RWPE2 (cell line): ENCODE measurements around the gene SIX5.
A peak's percentile ranks its signal among the peaks of the same experiment; 100 is the strongest.

Experiments used
- ATAC-seq: fragments of 200-7000 bp; cut with Tn5 transposase; 3 replicates; pipeline ENCODE4 v1.9.1; 2021; ENCODE audit warnings: low read depth
- DNase-seq: peaks from one replicate; pipeline ENCODE4 v3.0.0-alpha.2; 2020; ENCODE audit warnings: low spot score
- H3K27ac ChIP-seq: fragments of 450-650 bp; 2 replicates; pipeline ENCODE4 v1.5.1; 2017; ENCODE audit warnings: mild to moderate bottlenecking; ENCODE audit not compliant: poor library complexity, severe bottlenecking
- H3K27me3 ChIP-seq: fragments of 250-450 bp; sonication (Bioruptor Pico); 2 replicates; pipeline ENCODE4 v1.5.1; 2021; ENCODE audit warnings: mild to moderate bottlenecking, moderate library complexity; ENCODE audit not compliant: insufficient read depth, poor library complexity, severe bottlenecking
- H3K36me3 ChIP-seq: fragments of 250-450 bp; sonication (Bioruptor Pico); 2 replicates; pipeline ENCODE4 v1.5.1; 2020; ENCODE audit warnings: low read depth, mild to moderate bottlenecking, moderate library complexity
- H3K4me1 ChIP-seq: fragments of 250-450 bp; sonication (Bioruptor Pico); 2 replicates; pipeline ENCODE4 v1.5.1; 2021; ENCODE audit warnings: mild to moderate bottlenecking, moderate library complexity; ENCODE audit not compliant: insufficient read depth, poor library complexity, severe bottlenecking
- H3K4me3 ChIP-seq: fragments of 250-450 bp; sonication (Bioruptor Pico); 2 replicates; pipeline ENCODE4 v1.5.1; 2021; ENCODE audit warnings: mild to moderate bottlenecking, moderate library complexity; ENCODE audit not compliant: severe bottlenecking
- H3K9me3 ChIP-seq: fragments of 250-450 bp; sonication (Bioruptor Pico); 2 replicates; pipeline ENCODE4 v1.5.1; 2021; ENCODE audit warnings: mild to moderate bottlenecking, moderate library complexity; ENCODE audit not compliant: severe bottlenecking
- TF ChIP-seq, protein P1 (sequence below): fragments of 450-650 bp; IDR thresholded peaks from one replicate; pipeline ENCODE4 v1.5.1; 2017; ENCODE audit warnings: mild to moderate bottlenecking, moderate library complexity; ENCODE audit not compliant: poor library complexity, severe bottlenecking

Gene SIX5

GRCh38 chr19:45809643-45810159 is 40.6 kb upstream of the SIX5 start:
- DNase-seq (no peak), ATAC-seq (peak; percentile 49)
- Histone ChIP-seq H3K27me3 (no peaks in the 10 kb centered on the region), H3K27ac (peak overlapping the region; percentile 70), H3K9me3 (no peaks in the 10 kb centered on the region), H3K36me3 (no peaks in the 10 kb centered on the region), H3K4me3 (no peak overlapping the region), H3K4me1 (peaks cover 20% of the 10 kb centered on the region)
- TF ChIP-seq, protein P1, sequence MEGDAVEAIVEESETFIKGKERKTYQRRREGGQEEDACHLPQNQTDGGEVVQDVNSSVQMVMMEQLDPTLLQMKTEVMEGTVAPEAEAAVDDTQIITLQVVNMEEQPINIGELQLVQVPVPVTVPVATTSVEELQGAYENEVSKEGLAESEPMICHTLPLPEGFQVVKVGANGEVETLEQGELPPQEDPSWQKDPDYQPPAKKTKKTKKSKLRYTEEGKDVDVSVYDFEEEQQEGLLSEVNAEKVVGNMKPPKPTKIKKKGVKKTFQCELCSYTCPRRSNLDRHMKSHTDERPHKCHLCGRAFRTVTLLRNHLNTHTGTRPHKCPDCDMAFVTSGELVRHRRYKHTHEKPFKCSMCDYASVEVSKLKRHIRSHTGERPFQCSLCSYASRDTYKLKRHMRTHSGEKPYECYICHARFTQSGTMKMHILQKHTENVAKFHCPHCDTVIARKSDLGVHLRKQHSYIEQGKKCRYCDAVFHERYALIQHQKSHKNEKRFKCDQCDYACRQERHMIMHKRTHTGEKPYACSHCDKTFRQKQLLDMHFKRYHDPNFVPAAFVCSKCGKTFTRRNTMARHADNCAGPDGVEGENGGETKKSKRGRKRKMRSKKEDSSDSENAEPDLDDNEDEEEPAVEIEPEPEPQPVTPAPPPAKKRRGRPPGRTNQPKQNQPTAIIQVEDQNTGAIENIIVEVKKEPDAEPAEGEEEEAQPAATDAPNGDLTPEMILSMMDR, result no peak

GRCh38 chr19:45805719-45806118 is 36.7 kb upstream of the SIX5 start:
- Histone ChIP-seq H3K36me3 (no peaks in the 10 kb centered on the region), H3K27me3 (no peaks in the 10 kb centered on the region), H3K4me1 (peaks cover 14% of the 10 kb centered on the region), H3K9me3 (no peaks in the 10 kb centered on the region), H3K4me3 (no peak overlapping the region), H3K27ac (no peak overlapping the region)
- TF ChIP-seq, protein P1, result no peak
- ATAC-seq (no peak), DNase-seq (no peak)

DNA sequence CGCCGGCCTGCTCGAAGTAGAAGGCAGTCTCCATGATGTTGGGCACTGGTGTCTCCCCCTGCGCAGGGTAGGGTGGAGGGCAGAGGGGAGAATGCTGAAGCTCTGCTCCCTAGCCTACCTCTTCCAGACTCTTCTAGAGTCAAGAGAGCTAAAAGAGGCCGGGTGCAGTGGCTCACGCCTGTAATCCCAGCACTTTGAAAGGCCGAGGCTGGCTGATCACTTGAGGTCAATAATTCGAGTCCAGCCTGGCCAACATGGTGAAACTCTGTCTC is 35.8 kb upstream of the SIX5 start:
- no peaks in the 10 kb centered on the region for H3K27me3 ChIP-seq
- no peak overlapping the region for H3K4me3 ChIP-seq
- no peaks in the 10 kb centered on the region for H3K36me3 ChIP-seq
- DNase-seq (no peak), ATAC-seq (no peak)
- H3K4me1 ChIP-seq, result peaks cover 7% of the 10 kb centered on the region
- H3K9me3 ChIP-seq, result no peaks in the 10 kb centered on the region
- no peak overlapping the region for H3K27ac ChIP-seq
- TF ChIP-seq, protein P1, result no peak

DNA sequence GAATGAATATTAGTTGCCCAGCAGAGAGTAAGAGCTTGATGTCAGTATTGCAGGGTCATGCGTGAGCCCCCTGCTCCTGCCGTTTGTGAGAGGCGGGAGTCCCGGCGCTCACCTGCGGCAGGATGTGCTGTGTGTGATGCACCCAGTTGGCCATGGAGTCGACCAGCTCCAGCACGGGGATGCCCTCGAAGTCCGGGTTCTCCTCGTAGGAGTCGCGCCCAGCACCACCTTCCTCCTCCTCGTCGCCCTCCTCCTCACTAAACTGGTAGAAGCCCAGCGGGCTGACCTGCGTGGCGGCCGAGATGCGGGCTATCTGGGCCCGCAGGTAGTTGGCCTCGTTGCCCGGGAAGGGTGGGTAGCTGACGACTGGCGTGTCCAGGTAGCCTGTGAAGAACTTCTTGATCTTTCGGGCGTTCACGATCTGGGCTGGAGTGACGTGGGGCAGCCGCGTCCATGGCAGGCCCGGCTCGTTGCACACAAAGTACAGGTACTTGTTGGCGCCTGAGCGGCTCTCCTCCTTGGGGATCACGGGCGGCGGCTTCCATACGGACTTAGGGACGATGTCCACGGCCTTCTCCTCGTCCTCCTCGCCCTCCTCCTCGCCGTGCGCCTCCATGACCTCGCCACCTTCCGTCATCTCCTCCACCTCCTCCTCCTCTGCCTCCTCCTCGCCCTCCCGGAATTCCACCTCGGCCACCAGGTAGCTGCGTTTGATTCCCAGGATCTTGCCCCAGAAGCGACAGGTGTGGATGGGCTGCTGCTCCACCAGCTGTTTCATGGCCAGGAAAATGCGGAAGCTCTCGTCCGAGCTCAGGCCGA is 35.3 kb upstream of the SIX5 start:
- peaks cover 1% of the 10 kb centered on the region for H3K4me1 ChIP-seq
- ATAC-seq, result no peak
- no peak for DNase-seq
- H3K36me3 ChIP-seq, result no peaks in the 10 kb centered on the region
- H3K9me3 ChIP-seq, result no peaks in the 10 kb centered on the region
- H3K27me3 ChIP-seq, result no peaks in the 10 kb centered on the region
- TF ChIP-seq, protein P1, result no peak
- H3K4me3 ChIP-seq, result no peak overlapping the region
- H3K27ac ChIP-seq, result no peak overlapping the region

DNA sequence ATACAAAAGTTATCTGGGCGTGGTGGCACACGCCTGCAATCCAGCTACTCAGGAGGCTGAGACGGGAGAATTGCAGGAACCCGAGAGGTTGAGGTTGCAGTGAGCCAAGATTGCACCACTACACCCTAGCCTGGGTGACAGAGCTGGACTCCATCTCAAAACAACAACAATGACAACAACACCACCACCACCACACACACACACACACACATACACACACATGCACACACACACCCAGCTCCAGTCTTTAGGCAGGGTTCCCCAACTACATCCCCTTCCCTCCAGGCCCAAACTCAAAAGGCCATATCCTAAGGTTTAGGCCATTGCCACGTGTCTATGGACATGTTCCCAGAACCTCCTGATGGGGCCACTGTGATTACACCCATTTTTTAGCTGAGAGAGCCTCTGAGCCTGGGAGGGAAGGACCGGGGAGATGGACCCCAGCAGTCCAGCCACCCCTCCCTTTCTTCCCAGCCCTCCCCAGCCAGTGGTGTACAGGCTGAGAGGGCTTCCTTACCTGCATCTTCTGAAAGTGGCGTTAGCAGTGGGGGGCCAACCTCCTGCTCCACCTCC is 32.6 kb upstream of the SIX5 start:
- H3K4me3 ChIP-seq, result no peak overlapping the region
- H3K27ac ChIP-seq, result no peak overlapping the region
- no peaks in the 10 kb centered on the region for H3K36me3 ChIP-seq
- H3K4me1 ChIP-seq, result no peaks in the 10 kb centered on the region
- no peaks in the 10 kb centered on the region for H3K27me3 ChIP-seq
- no peak for ATAC-seq
- no peaks in the 10 kb centered on the region for H3K9me3 ChIP-seq
- no peak for DNase-seq
- TF ChIP-seq, protein P1, result no peak
